DOHH2 (cell line): ENCODE data around the gene CCT6B.

ENCODE experiments used
- H3F3A ChIP-seq: fragments of 200-600 bp; sonication (generic), shearing (Covaris generic); 2 replicates; pipeline ENCODE4 v1.6.0; 2016; ENCODE audit warnings: antibody characterized with exemption, mild to moderate bottlenecking; ENCODE audit not compliant: control insufficient read depth, insufficient read depth
- H3K27ac ChIP-seq: fragments of 200-600 bp; sonication (generic); 2 replicates; pipeline ENCODE4 v1.5.1; 2014; ENCODE audit warnings: low read depth, mild to moderate bottlenecking, low read length, moderate library complexity
- H3K27me3 ChIP-seq: fragments of 200-600 bp; sonication (generic); 2 replicates; pipeline ENCODE4 v1.6.1; 2014; ENCODE audit warnings: mild to moderate bottlenecking, low read length, mixed read lengths; ENCODE audit not compliant: control insufficient read depth
- H3K36me3 ChIP-seq: fragments of 200-600 bp; sonication (generic); 2 replicates; pipeline ENCODE4 v1.6.1; 2014; ENCODE audit warnings: mild to moderate bottlenecking, low read length, moderate library complexity, mixed read lengths; ENCODE audit not compliant: control insufficient read depth
- H3K4me1 ChIP-seq: fragments of 200-600 bp; sonication (generic); 2 replicates; pipeline ENCODE4 v1.6.1; 2014; ENCODE audit warnings: mild to moderate bottlenecking, low read length, mixed read lengths; ENCODE audit not compliant: control insufficient read depth
- H3K4me2 ChIP-seq: fragments of 200-600 bp; sonication (generic); 2 replicates; pipeline ENCODE4 v1.6.0; 2014; ENCODE audit warnings: mild to moderate bottlenecking, low read length, moderate library complexity
- H3K4me3 ChIP-seq: fragments of 200-600 bp; sonication (generic); 2 replicates; pipeline ENCODE4 v1.5.1; 2014; ENCODE audit warnings: mild to moderate bottlenecking, low read length, mixed read lengths
- H3K79me2 ChIP-seq: fragments of 200-600 bp; sonication (generic); 2 replicates; pipeline ENCODE4 v1.6.1; 2014; ENCODE audit warnings: mild to moderate bottlenecking, low read length, mixed read lengths; ENCODE audit not compliant: control insufficient read depth
- H3K9me2 ChIP-seq: fragments of 200-600 bp; sonication (generic); replicated peaks from 2 replicates; pipeline ENCODE4 v1.6.1; 2014; ENCODE audit warnings: mild to moderate bottlenecking, low read length, mixed read lengths; ENCODE audit not compliant: control insufficient read depth
- H3K9me3 ChIP-seq: fragments of 200-600 bp; sonication (generic); 2 replicates; pipeline ENCODE4 v1.6.1; 2014; ENCODE audit warnings: antibody characterized with exemption, low read length, mixed read lengths; ENCODE audit not compliant: control insufficient read depth, insufficient read depth
- H4K20me1 ChIP-seq: fragments of 200-600 bp; sonication (generic); 2 replicates; pipeline ENCODE4 v1.6.0; 2014; ENCODE audit warnings: low read depth, mild to moderate bottlenecking, antibody characterized with exemption, low read length, moderate library complexity; ENCODE audit not compliant: control insufficient read depth, insufficient read depth
- EZH2phosphoT487 ChIP-seq: fragments of 200-600 bp; sonication (generic); IDR thresholded peaks from 2 replicates; pipeline ENCODE4 v1.6.1; 2017; ENCODE audit warnings: borderline replicate concordance, mild to moderate bottlenecking, antibody characterized with exemption, low read length, moderate library complexity, mixed read lengths
- TF ChIP-seq, protein P1 (sequence below): fragments of 200-600 bp; sonication (generic); IDR thresholded peaks from one replicate; pipeline ENCODE4 v1.5.1; 2014; ENCODE audit warnings: antibody characterized with exemption, mild to moderate bottlenecking, low read depth, low read length; ENCODE audit not compliant: poor library complexity, severe bottlenecking

Gene CCT6B

DNA sequence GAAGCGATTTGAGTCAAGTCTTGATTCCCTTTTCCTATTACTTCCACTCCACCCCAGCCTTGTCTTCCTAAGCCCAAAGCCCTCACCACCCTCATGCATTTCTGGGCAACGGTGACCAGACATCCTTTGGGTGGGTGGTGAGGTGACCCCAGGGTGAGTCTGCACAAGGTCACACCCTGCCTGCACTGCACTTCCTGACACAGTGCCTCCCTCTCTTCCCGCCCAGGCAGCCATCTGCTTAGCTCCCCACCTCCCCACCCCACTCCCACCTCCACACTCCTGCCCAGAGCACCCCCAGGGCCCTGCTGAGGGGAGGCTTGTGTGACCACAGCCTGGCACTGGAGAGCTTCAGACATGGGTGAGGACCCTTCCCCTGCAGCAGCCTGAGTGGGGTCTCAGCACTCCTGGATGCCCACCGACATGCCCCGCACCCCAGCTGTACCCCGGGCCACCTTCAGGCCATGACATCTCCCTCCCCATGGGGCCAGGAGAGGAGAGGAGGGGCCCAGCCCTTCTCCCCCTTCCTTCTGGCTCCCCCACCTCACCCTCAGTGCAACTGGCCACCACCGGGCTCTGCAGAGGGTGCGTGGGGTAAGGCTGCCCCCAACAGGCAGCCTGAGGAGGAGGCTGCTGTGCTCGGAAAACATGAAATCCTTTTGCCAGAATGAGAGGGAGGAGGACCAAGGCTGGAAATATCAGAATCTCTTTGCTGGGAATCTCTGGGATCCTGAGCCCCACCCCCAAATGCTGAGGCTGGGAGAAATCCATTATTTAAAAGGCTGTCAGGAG is 68.6 kb downstream of the CCT6B start:
- no peak for TF ChIP-seq EZH2phosphoT487
- TF ChIP-seq, protein P1, sequence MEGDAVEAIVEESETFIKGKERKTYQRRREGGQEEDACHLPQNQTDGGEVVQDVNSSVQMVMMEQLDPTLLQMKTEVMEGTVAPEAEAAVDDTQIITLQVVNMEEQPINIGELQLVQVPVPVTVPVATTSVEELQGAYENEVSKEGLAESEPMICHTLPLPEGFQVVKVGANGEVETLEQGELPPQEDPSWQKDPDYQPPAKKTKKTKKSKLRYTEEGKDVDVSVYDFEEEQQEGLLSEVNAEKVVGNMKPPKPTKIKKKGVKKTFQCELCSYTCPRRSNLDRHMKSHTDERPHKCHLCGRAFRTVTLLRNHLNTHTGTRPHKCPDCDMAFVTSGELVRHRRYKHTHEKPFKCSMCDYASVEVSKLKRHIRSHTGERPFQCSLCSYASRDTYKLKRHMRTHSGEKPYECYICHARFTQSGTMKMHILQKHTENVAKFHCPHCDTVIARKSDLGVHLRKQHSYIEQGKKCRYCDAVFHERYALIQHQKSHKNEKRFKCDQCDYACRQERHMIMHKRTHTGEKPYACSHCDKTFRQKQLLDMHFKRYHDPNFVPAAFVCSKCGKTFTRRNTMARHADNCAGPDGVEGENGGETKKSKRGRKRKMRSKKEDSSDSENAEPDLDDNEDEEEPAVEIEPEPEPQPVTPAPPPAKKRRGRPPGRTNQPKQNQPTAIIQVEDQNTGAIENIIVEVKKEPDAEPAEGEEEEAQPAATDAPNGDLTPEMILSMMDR: peak; percentile 76
- Histone ChIP-seq H4K20me1 (no peaks in the 10 kb centered on the region), H3F3A (no peaks in the 10 kb centered on the region), H3K27ac (no peak overlapping the region), H3K4me2 (no peak overlapping the region), H3K4me3 (no peak overlapping the region), H3K4me1 (no peaks in the 10 kb centered on the region), H3K79me2 (no peaks in the 10 kb centered on the region), H3K36me3 (no peaks in the 10 kb centered on the region), H3K9me3 (no peaks in the 10 kb centered on the region), H3K9me2 (no peaks in the 10 kb centered on the region), H3K27me3 (0 out of 2 replicates have a peak, but pooled peaks cover 2% of the 10 kb centered on the region)

- H3K4me2 ChIP-seq: no peak overlapping the region
- TF ChIP-seq, protein P1: no peak
- TF ChIP-seq EZH2phosphoT487: no peak
- no peaks in the 10 kb centered on the region for H4K20me1 ChIP-seq
- H3K79me2 ChIP-seq: no peaks in the 10 kb centered on the region
- no peaks in the 10 kb centered on the region for H3K36me3 ChIP-seq
- no peaks in the 10 kb centered on the region for H3K9me2 ChIP-seq
- H3F3A ChIP-seq: no peaks in the 10 kb centered on the region
- no peak overlapping the region for H3K4me3 ChIP-seq
- H3K27me3 ChIP-seq: peaks cover 6% of the 10 kb centered on the region; the same call in 1 of the 2 replicates
- no peak overlapping the region for H3K27ac ChIP-seq
- H3K9me3 ChIP-seq: no peaks in the 10 kb centered on the region
- H3K4me1 ChIP-seq: no peaks in the 10 kb centered on the region
These were observed 74.4 kb downstream of the CCT6B start for GRCh38 chr17:34886831-34887230.

GRCh38 chr17:34885076-34885475 is 76.2 kb downstream of the CCT6B start:
- H3K4me2 ChIP-seq: no peak overlapping the region
- H3K4me1 ChIP-seq: no peaks in the 10 kb centered on the region

More at GRCh38 chr17:34885076-34885475, 76.2 kb downstream of the CCT6B start:
- Histone ChIP-seq H4K20me1 (no peaks in the 10 kb centered on the region), H3K9me3 (no peaks in the 10 kb centered on the region), H3F3A (no peaks in the 10 kb centered on the region), H3K9me2 (no peaks in the 10 kb centered on the region), H3K36me3 (no peaks in the 10 kb centered on the region), H3K27me3 (peaks cover 6% of the 10 kb centered on the region; the same call in 1 of the 2 replicates), H3K27ac (no peak overlapping the region), H3K4me3 (no peak overlapping the region), H3K79me2 (no peaks in the 10 kb centered on the region)
- TF ChIP-seq EZH2phosphoT487: no peak
- TF ChIP-seq, protein P1: no peak
